GM13976 (cell line): ENCODE measurements around the gene CUL3.

Source experiments
- DNase-seq: peaks from one replicate; pipeline ENCODE4 v3.0.0; 2012; ENCODE audit warnings: low spot score
- CTCF ChIP-seq: IDR thresholded peaks from 2 replicates; pipeline ENCODE4 v1.5.1; 2012; ENCODE audit warnings: borderline replicate concordance, mild to moderate bottlenecking; ENCODE audit not compliant: insufficient read depth; ENCODE audit errors: extremely low read depth, missing control alignments, control extremely low read depth
- in situ Hi-C: fragments of 300-500 bp; cut with MboI; formaldehyde crosslinking; loops from one replicate; pipeline ENCODE4 v1.12.0; 2022; ENCODE audit warnings: low sequenced_read_pairs, mixed read lengths, inconsistent platforms; ENCODE audit not compliant: unreplicated experiment

The CUL3 gene

GRCh38 chr2:224572338-224572737 is 12.8 kb downstream of the CUL3 start:
- no peak for DNase-seq
- in situ Hi-C loops, result no loop called here
- no peak for TF ChIP-seq CTCF

GRCh38 chr2:224570328-224570993 is 14.7 kb downstream of the CUL3 start:
- no peak for DNase-seq
- TF ChIP-seq CTCF, result no peak
- in situ Hi-C loops, result no loop called here

- no peak for TF ChIP-seq CTCF
- in situ Hi-C loops, result no loop called here
- no peak for DNase-seq
Observed at GRCh38 chr2:224569654-224570053, 15.5 kb downstream of the CUL3 start.

- TF ChIP-seq CTCF, result no peak
- DNase-seq, result no peak
- in situ Hi-C loops, result no loop called here
Observed at GRCh38 chr2:224565452-224566035, 19.6 kb downstream of the CUL3 start.

GRCh38 chr2:224563537-224563936 is 21.6 kb downstream of the CUL3 start:
- no peak for DNase-seq
- in situ Hi-C loops, result no loop called here
- no peak for TF ChIP-seq CTCF

DNA sequence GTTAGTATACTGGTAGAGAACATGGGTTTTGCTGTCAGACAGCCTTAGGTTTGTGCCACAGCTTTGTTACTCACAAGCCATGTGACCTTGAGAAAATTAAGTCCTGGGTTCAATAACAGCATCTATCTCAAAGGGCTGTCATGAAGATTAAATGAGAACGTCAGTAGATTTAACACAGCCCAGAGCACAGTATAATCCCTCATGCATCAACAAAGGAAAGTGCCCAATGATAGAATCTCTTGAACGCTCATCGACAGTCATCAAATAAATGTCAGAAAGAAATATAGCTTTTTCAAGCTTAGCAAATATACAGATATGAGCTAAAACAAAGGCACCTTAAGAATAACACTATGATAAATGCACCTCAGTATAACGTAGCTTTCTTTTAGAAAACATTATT is 22.3 kb downstream of the CUL3 start:
- TF ChIP-seq CTCF, result no peak
- no peak for DNase-seq
- in situ Hi-C loops, result no loop called here
